Prostate gland (tissue), 2 donors: ENCODE results near the gene OR2T34. TPM values are rescaled to one million over a fixed set of nuclear protein-coding genes. Genes with fewer than 3 reads are reported as not detected.
"Not testable (repeated sequence)": the region's sequence is repeated elsewhere in the genome, so short reads cannot be mapped to it uniquely, and the experiment has no call there.

Source experiments
- DNase-seq: peaks from one replicate; pipeline ENCODE4 v3.0.0-alpha.2; 2019; ENCODE audit warnings: low spot score
- H3K27ac ChIP-seq, 2 donors: fragments of 200-600 bp; sonication (generic); 2 replicates each; pipeline ENCODE4 v1.5.1; 2017 to 2019
- H3K27me3 ChIP-seq: fragments of 200-600 bp; sonication (generic); replicated peaks from 2 replicates; pipeline ENCODE4 v1.5.1; 2019; ENCODE audit not compliant: insufficient read depth
- H3K36me3 ChIP-seq, 2 donors: fragments of 200-600 bp; sonication (generic); 1 replicate in 1 of 2; 2 replicates in 1 of 2; pipeline versions ENCODE4 v1.5.1 to v1.8.1; 2017 to 2019
- H3K4me1 ChIP-seq: fragments of 200-600 bp; sonication (generic); replicated peaks from 2 replicates; pipeline ENCODE4 v1.5.1; 2019
- H3K4me3 ChIP-seq, 2 donors: fragments of 200-600 bp; sonication (generic); 2 replicates each; pipeline ENCODE4 v1.5.1; 2017 to 2019
- H3K9me3 ChIP-seq: fragments of 200-600 bp; sonication (generic); 2 replicates; pipeline ENCODE4 v1.5.1; 2017
- POLR2A ChIP-seq: fragments of 450-650 bp; IDR thresholded peaks from one replicate; pipeline ENCODE4 v1.6.1; 2016; ENCODE audit warnings: antibody characterized with exemption, mild to moderate bottlenecking
- POLR2AphosphoS5 ChIP-seq: sonication (generic); formaldehyde crosslinking; IDR thresholded peaks from one replicate; pipeline ENCODE4 v1.6.1; 2017; ENCODE audit warnings: antibody characterized with exemption
- WGBS: methylation state at CpG from one replicate; pipeline ENCODE4 v1.1.5; 2018; 5-methylcytosine and 5-hydroxymethylcytosine counted together
- intact Hi-C: fragments of 100-400 bp; cut with DNase I; formaldehyde crosslinking; loops from one replicate; pipeline ENCODE4 v1.14.2; 2022
- total RNA-seq, 2 donors: library from RNA; depleted of rRNA; stranded (reverse); fragments of >200 nt; gene quantifications; one replicate each; pipeline ENCODE4 v1.1.0, GENCODE V29; 2016
- TF ChIP-seq, protein P1 (sequence below), 4 experiments: fragments of 200-600 bp in 2 of 4; fragments of 450-650 bp in 2 of 4; sonication (generic) in 2 of 4; IDR thresholded peaks; 1 replicate in 3 of 4; 2 replicates in 1 of 4; pipeline ENCODE4 v1.5.1; 2016 to 2019; ENCODE audit warnings: antibody characterized with exemption in 4 of 4, mild to moderate bottlenecking in 2 of 4, moderate library complexity in 2 of 4

The OR2T34 gene, protein sequence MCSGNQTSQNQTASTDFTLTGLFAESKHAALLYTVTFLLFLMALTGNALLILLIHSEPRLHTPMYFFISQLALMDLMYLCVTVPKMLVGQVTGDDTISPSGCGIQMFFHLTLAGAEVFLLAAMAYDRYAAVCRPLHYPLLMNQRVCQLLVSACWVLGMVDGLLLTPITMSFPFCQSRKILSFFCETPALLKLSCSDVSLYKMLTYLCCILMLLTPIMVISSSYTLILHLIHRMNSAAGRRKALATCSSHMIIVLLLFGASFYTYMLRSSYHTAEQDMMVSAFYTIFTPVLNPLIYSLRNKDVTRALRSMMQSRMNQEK
- total RNA-seq = not detected

DNA sequence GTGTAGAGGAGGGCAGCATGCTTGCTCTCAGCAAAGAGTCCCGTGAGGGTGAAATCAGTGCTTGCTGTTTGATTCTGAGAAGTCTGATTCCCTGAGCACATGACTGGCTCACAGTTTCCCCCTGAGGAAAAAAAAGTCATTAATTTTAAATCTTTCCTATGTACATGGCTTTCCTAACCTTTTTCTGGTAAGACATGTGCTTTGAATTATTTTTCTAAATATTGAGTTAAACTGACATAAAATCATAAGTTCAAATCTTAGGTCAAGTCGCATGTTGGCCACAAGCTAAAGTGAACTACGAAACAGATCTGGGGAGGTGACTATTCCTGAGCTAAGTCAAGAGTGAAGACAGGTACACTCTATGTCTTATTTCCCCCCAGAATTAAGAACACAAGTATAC is at the start of gene OR2T34:
Gene OR2T34, minus strand, starts transcription at position 101 of the 400 bp plus-strand sequence. Its CDS starts 0 bp downstream, at position 101.
- not testable (repeated sequence) for DNase-seq

DNA sequence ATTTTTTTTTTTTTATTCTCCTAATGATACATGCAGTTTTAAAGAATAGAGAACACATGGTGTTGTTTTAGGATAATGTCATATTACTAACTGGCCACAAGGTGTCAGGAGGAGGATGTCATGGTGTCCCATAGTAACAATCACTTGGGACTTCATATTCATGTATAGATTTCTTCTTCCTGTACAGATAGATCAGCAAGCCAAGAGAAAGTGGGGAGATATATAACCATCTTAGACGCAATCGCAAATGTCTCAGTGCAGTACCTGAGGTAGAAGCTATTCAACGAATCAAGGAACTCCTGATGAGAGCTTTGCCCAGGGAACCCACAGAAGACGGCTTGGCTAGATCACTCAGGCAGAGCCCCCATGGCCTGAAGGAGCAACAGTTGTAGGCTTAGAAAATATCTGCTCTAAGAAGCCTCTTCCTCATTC is 48.0 kb upstream of the OR2T34 start:
- 43% methylated on average over 4 of the region's 4 CpGs for WGBS
- intact Hi-C loops = loop anchor here (2.0 kb wide), 1 partner anchor 184 kb away; no protein-coding TSS in a partner anchor
- DNase-seq = no peak

More for the DNA sequence above, at the start of gene OR2T34:
- H3K4me1 ChIP-seq, H3K27me3 ChIP-seq, H3K4me3 ChIP-seq, intact Hi-C loops, H3K9me3 ChIP-seq, H3K27ac ChIP-seq, H3K36me3 ChIP-seq: not testable (repeated sequence)
- 89% methylated on average over 3 of the region's 3 CpGs for WGBS

DNA sequence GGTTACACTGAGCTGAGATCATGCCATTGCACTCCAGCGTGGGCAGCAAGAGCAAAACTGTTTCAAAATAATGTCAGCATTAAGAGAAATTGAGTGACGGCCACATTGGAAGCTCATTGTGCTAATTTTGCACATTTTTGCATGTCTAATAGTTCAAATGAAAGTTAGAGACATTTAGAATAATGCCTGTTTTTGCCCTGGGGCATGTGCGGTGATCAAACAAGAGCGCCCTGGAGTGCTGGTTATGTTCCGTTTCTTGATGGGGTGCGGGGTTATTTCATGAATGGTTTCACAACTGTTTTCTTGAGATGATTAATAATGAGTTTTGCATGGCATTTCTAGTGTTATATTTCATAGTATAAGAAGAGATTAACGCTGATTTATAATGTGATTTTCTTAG is 47.2 kb upstream of the OR2T34 start:
- TF ChIP-seq POLR2A = no peak
- TF ChIP-seq, protein P1, sequence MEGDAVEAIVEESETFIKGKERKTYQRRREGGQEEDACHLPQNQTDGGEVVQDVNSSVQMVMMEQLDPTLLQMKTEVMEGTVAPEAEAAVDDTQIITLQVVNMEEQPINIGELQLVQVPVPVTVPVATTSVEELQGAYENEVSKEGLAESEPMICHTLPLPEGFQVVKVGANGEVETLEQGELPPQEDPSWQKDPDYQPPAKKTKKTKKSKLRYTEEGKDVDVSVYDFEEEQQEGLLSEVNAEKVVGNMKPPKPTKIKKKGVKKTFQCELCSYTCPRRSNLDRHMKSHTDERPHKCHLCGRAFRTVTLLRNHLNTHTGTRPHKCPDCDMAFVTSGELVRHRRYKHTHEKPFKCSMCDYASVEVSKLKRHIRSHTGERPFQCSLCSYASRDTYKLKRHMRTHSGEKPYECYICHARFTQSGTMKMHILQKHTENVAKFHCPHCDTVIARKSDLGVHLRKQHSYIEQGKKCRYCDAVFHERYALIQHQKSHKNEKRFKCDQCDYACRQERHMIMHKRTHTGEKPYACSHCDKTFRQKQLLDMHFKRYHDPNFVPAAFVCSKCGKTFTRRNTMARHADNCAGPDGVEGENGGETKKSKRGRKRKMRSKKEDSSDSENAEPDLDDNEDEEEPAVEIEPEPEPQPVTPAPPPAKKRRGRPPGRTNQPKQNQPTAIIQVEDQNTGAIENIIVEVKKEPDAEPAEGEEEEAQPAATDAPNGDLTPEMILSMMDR (IDR thresholded peaks at IDR 0.05) = no peak
- no peak for TF ChIP-seq POLR2AphosphoS5
- intact Hi-C loops = loop anchor here (2.0 kb wide), 1 partner anchor 185 kb away; no protein-coding TSS in a partner anchor
- Histone ChIP-seq H3K27me3 (no peaks in the 10 kb centered on the region), H3K27ac (no peak overlapping the region), H3K9me3 (no peaks in the 10 kb centered on the region), H3K4me3 (no peak overlapping the region), H3K4me1 (no peaks in the 10 kb centered on the region), H3K36me3 (no peaks in the 10 kb centered on the region)
- no peak for DNase-seq
- 66% methylated on average over 7 of the region's 7 CpGs for WGBS

More for the DNA sequence above, 48.0 kb upstream of the OR2T34 start:
- TF ChIP-seq, protein P1 (IDR thresholded peaks at IDR 0.05) = peak; percentile 50 to 78 (median 54)
- no peak for TF ChIP-seq POLR2A
- Histone ChIP-seq H3K27ac (no peak overlapping the region), H3K4me3 (no peak overlapping the region), H3K9me3 (no peaks in the 10 kb centered on the region), H3K36me3 (no peaks in the 10 kb centered on the region), H3K4me1 (no peaks in the 10 kb centered on the region), H3K27me3 (no peaks in the 10 kb centered on the region)

DNA sequence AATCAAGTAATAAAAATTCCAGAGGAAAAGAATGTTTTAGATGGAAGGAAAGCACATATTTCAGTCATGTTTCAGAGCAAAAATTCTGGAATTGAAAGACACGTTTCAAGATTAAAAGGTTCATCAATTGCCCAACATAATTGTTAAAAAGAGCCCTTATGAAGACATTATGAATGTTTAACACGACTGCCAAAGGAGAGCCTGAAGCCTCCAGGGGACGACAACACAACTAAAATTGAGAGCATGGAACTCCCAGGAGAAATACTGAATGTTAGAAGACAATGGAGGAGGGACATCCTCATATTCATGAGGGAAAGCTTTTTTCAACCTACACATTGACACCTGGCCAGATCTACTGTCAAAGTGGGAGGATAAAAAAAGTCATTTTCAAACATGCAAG is 44.3 kb upstream of the OR2T34 start:
- intact Hi-C loops = no loop called here
- H3K36me3 ChIP-seq = no peaks in the 10 kb centered on the region
- H3K27ac ChIP-seq = no peak overlapping the region
- no peak overlapping the region for H3K4me3 ChIP-seq
- H3K9me3 ChIP-seq = no peaks in the 10 kb centered on the region
- no peaks in the 10 kb centered on the region for H3K4me1 ChIP-seq
- DNase-seq = peak; percentile 23
- TF ChIP-seq, protein P1 (IDR thresholded peaks at IDR 0.05) = peak; percentile 14 to 62 (median 31)
- TF ChIP-seq POLR2AphosphoS5 = no peak
- no peaks in the 10 kb centered on the region for H3K27me3 ChIP-seq
- 5% methylated on average over 3 of the region's 3 CpGs for WGBS

DNA sequence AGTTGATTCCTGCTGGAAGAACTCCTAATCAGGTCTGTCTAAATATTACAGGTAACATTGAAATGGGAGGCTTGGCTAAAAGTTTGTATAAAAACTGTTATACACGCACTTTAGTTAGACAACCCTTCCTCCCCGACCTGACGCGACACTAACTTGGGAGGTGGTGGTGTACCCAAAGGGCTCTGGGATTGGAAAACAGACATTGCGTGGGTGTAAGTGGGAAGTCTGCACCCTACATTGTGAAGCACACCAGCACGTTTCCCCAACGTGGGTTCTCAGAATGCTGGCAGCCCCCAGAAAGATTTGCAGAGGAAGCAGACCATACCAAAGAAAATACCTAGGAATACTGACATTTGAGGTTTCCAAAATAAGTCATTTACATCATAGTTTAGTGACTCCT is 43.6 kb upstream of the OR2T34 start:
- no peak for DNase-seq
- no peaks in the 10 kb centered on the region for H3K36me3 ChIP-seq
- H3K4me3 ChIP-seq = no peak overlapping the region
- H3K27me3 ChIP-seq = no peaks in the 10 kb centered on the region
- H3K4me1 ChIP-seq = no peaks in the 10 kb centered on the region
- intact Hi-C loops = no loop called here
- H3K27ac ChIP-seq = no peak overlapping the region
- no peaks in the 10 kb centered on the region for H3K9me3 ChIP-seq
- TF ChIP-seq POLR2A (no peak), POLR2AphosphoS5 (no peak)
- TF ChIP-seq, protein P1 (IDR thresholded peaks at IDR 0.05) = no peak
- WGBS = 73% methylated on average over 7 of the region's 7 CpGs
